GM19043 (cell line): ENCODE data around the gene UBAP2.
"Not testable (repeated sequence)": the region's sequence is repeated elsewhere in the genome, so short reads cannot be mapped to it uniquely, and the experiment has no call there.

Experiments used
- ATAC-seq: cut with Tn5 transposase; IDR thresholded peaks from one replicate; pipeline ENCODE4 v1.9.1; 2021; ENCODE audit warnings: low read depth; ENCODE audit not compliant: unreplicated experiment

The UBAP2 gene

DNA sequence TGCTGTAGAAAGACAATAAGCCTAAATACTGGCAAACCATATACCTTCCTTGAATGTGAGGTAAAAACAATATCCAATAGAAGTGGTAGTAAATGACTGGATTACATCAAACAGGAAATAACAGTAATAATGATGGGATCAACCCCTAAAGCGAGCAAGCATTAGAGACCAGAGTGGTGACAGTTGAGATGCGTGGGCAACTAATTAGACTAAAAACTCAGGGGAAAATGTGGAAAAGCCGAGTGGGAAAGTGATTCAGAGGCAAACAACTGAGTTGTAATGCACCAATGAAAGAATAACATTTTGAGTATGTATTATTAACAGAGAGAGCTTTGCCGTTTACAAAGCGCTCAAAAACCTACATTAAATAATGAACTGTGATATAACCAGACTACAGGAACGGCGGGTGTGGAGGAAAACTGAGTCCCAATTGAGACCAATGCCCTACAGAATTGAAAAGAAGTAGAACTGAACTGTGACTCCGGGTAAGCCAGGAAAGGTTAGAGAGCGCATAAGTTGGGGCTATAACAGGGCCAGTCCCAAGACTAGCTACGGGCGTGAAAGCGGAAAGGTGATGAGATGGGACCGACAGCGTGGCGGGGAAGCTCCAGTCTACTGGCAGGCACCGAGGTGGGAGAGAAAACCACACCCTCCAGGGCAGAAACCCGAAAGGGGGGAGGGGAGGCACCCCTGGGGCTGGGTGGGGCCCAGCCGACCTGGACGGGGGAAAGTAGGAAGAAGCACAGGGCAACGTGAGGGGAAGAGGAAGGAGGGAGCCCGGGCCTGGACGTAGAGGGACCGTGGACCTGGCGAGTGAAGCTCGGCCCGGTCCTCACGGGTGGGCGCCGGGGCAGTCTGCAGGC, 592 bp downstream of the UBAP2 start:
- peak; percentile 28 for ATAC-seq

DNA sequence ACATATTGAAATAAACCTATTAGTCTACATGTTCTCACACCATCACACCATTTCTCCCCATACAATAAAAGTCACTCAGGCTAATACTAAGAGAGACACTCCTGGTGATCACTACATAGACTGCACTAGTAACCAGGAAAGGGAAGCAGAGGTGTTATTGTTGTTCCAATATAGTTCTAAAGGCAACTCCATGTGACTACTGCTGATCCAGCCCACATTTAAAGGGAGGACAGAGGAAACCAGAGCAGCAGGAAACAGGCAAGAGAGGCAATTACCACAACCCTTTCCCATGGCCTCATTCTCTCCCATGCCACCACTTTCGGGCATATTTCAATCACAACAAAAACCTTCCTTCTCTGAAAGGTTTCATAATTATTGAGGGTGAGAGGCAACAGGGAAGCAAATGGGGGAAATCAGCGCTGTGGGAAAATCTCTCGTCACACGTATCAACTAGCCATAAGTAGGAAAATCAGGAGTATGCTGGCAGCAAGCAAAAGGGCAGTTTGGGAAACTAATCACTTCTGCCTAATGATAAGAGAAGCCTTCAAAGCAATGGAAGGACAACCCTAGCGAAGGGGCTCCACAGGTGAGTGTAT, 1.8 kb downstream of the UBAP2 start:
- no peak for ATAC-seq

DNA sequence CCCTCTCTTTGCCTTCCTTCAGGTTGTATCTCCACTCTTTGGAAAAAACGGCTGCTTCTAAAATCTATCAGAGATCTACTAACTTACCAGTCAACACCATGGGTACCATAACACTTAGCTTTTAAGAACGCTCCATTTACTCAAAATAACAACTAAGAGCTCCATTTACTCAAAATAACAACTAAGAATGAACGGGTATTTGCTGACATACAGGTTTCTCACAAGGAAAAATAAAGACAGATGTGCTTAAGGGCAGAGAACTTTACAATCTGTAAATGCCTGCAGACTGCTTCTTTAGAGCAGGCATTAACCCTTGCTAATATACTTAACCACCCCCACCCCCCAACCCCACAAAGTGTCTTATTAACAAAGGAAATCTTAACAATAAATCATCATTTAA, 2.8 kb downstream of the UBAP2 start:
- no peak for ATAC-seq

DNA sequence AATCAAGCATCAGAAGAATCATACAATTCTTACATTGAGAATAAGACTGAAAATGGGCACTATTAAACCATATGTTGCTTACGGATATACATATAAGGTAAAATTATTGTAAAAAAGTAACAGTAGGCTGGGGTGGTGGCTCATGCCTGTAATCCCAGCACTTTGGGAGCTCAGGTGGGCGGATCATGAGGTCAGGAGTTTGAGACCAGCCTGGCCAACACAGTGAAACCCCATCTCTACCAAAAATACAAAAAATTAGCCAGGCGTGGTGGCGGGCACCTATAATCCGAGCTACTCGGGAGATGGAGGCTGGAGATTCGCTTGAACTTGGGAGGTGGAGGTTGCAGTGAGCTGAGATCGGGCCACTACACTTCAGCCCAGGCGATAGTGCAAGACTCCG, 6.6 kb downstream of the UBAP2 start:
- not testable (repeated sequence) for ATAC-seq

DNA sequence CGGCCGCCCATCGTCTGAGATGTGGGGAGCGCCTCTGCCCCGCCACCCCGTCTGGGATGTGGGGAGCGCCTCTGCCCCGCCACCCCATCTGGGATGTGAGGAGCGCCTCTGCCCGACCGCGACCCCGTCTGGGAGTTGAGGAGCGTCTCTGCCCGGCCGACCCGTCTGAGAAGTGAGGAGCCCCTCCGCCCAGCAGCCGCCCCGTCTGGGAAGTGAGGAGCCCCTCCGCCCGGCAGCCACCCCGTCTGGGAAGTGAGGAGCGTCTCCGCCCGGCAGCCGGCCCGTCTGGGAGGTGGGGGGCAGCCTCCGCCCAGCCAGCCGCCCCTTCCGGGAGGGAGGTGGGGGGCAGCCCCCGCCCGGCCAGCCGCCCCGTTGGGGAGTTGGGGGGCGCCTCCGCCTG, 9.8 kb downstream of the UBAP2 start:
- ATAC-seq: not testable (repeated sequence)

DNA sequence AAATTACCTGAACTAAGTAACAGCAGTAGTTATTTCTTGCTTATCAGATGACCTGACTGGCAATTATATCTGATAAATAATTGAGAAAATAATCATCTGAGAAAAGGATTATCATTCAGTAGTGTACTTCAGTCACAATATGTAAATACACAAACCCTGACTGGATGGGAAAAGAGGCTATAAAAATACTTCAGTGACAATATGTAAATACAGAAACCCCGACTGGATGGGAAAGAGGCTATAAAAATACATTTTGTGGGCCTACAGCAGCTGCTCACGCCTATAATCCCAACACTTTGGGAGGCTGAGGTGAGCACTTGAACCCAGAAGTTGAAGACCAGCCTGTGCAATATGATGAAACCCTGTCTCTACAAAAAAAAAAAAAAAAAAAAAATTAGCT, 11.1 kb downstream of the UBAP2 start:
- no peak for ATAC-seq

DNA sequence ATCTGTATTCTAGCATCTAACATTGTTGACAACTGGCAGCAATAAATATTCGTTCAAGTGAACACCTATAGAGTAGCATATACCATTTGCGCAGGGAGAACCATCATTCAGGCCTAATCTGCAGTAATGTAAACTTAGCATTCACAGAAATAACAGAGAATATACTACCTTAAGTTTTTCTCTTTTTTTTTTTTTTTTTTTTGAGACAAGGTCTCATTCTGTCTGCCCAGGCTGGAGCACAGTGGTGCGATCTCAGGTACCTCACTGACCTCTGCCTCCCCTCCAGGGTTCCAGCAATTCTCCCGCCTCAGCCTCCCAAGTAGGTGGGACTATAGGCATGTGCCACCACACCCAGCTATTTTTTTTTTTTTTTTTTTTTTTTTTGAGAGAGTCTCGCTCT, 12.1 kb downstream of the UBAP2 start:
- ATAC-seq: no peak

DNA sequence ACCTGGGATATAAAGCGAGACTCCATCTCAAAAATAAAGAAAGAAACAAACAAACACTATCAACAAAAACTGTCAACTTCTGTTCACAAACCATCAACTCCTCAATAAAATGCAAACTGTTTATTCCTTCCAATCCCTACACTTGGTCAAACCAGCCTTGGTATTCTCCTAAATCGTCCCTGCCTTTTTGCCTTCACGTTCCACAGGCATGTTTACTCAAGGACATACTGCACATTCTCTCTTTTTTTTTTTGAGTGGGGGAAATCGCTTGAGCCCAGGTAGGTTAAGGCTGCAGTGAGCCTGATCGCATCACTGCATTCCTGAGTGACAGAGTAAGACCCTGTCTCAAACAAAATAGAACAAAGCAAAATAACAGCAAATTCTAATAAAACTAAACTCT, 13.0 kb downstream of the UBAP2 start:
- no peak for ATAC-seq

DNA sequence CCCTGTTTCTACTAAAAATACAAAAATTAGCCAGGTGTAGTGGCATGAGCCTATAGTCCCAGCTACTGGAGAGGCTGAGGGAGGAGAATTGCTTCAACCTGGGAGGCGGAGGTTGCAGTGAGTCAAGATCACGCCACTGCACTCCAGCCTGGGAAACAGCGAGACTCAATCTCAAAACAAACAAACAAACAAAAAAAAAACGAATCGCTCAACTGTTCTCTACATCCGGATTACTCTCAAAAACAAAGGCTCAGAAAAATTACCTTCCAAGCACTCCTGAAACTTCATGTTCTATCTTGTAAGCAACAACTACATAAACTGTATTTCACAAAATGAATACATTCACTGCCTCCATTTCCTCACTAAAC, 14.0 kb downstream of the UBAP2 start:
- ATAC-seq: no peak

DNA sequence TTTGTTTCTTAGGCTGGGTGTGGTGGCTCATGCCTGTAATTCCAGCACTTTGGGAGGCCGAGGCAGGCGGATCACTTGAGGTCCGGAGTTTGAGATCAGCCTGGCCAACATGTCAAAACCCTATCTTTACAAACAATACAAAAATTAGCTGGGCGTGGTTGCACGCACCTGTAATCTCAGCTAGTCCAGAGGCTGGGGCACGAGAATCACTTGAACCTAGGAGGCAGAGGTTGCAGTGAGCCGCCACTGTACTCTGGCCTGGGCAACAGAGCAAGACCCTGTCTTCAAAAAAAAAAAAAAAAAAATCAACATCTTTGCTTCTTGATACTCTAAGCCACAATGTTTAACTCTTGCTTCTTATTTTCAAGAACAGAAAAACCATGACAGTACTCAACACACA, 16.1 kb downstream of the UBAP2 start:
- no peak for ATAC-seq

DNA sequence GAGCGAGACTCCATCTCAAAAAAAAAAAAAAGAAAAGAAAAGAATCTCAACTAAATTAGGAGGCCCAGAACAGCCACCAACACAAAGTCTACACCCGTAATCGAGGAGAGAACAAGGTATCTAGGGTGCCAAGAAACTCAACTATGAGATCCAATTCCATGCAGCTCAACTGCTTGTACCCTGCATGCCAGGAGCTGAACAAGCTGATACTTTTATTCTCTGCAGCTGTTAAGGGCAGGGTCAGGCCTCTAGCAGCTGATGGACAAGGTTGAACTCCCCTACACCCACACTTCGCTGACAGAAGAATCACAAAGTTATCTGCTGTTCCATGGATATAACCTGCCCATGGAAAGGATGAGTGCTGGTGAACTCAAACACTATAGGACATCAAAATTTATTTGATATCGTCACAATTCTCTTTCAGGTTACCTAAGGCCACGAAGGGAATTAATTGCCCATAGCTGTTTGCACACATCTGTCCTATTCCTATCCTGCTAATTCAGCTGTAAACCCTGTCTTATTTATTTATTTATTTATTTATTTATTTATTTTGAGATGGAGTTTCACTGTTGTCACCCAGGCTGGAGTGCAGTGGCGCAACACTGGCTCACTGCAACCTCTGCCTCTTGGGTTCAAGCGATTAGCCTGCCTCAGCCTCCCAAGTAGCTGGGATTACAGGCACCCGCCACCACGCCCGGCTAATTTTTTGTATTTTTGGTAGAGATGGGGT, 20.7 kb downstream of the UBAP2 start:
- ATAC-seq: no peak

DNA sequence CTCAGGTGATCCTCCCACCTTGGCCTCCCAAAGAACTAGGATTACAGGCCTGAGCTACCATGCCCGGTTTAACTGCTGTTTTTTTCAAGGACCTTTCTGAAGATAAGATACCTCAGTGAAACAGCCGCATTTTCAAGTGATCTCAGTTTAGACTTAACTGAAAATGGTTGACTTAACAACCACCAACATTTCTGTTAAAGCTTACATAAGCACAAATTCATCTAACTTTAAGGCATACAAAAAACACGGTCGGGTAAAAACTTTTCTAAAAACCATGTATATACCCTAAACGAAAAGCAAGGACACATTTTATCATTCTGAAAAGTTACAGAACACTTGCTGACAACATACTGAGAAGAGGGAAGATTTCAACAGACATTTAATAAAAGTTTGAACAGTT, 22.9 kb downstream of the UBAP2 start:
- no peak for ATAC-seq

DNA sequence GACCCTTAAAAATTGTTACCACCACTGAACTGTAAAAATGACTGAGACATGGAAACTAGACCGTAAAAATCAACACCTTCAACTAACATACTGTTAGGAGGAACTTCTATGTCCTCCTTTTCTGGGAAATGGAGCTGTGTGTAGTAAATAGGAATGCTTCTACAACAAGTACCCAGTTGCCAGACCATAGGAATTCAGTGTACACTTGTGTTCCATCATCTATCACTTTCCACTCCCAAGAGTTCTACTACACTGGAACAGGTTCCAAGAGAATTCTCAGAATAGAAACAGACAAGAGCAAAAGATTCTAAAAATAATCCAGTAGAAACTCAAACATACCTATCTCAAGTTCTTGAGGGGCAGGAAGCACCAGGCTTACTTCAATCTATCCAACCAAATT, 23.6 kb downstream of the UBAP2 start:
- ATAC-seq: no peak

DNA sequence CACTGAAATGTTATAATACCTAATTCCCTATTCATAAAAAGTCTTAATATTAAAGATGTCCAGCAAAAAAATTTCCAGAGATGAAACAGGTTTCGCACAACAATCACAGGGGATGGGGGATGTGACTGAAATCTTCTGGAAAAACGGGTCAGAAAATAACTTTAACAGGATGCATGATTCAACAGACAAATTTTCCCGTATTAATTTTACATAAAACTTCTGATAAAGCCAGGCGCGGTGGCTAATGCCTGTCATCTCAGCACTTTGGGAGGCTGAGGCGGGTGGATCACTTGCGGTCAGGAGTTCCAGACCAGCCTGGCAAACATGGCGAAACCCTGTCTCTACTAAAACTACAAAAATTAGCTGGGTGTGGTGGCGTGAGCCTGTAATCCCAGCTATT, 24.2 kb downstream of the UBAP2 start:
- ATAC-seq: not testable (repeated sequence)

DNA sequence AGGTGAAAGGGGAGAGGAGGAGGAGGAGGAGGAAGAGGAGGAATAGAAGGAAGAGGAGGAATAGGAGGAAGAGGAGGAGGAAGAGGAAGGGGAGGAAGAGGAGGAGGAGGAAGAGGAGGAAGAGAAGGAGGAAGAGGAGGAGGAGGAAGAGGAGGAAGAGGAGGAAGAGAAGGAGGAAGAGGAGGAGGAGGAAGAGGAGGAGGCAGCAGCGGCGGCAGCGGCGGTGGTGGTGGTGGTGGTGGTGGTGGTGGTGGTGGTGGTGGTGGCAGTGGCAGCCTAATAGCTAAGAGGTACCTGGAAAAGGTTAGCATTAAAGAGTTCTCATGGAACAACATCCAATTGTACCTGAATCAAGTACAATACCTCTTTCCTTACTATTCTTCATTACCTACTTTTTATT, 32.5 kb downstream of the UBAP2 start:
- ATAC-seq: no peak

DNA sequence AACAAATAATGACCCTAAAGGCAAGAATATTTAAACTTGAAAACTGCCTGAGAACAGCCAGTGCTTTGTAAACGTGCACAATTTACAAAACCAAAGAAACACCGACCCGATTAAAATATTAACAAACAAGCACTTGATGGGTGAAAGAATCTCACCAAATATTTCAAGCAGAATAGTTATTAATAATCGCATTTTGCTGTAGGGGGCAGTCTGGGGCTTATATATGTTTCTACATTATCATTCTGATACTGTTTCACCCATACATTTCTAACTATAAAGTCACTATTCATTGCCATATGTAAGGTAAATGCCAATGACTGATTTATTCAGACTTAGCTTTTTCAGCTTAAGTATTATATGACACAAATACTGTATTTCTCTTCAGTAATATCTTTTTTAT, 37.7 kb downstream of the UBAP2 start:
- no peak for ATAC-seq

DNA sequence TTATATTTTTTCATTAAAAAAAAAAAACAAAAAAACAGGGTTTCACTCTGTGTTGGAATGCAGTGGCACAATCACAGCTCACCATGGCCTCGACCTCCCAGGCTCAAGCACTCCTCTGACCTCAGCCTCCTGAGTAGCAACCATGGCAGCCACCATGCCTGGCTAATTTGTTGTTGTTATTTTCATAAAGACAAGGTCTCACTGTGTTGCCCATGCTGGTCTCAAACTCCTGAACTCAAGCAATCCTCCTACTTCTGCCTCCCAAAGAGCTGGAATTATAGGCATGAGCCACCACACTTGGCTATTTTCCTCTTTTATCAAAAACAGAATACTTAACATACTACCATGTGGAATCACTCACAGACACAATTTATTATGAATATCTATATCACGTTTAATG, 46.7 kb downstream of the UBAP2 start:
- ATAC-seq: no peak

DNA sequence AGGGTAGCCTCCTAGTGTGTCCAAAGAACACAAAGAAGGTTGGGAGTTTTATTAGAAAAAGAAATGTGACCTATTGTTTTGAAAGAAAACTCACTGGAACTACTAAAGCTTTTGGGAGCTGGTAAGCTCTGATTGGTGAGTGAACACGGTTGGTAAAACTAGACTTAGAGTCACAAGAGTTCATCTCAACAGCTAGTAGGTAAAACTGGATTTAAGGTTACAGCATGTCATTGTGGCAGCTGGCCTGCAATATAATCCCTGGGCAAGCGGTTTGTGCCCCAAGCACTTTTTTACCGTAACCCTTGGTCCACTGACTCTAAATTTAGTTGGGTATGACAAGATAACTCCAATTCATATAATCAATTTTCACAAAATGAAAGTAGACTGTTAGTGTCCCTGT, 47.4 kb downstream of the UBAP2 start:
- no peak for ATAC-seq

DNA sequence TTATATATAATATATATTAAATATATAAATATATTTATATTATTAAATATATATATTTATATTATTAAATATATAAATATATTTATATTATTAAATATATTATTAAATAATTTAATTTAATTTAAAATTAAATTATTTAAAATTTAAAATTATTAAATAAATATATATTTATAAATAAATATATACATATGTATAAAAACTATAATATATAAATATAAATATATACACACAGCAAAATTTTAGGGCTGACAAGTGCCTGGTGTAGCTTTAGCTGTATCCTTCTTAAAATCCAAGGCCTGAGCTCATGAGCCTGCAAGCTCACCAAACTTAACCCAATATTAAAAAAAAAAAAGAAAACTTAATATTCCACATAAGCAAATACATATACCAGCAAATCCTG, 53.2 kb downstream of the UBAP2 start:
- ATAC-seq: no peak

DNA sequence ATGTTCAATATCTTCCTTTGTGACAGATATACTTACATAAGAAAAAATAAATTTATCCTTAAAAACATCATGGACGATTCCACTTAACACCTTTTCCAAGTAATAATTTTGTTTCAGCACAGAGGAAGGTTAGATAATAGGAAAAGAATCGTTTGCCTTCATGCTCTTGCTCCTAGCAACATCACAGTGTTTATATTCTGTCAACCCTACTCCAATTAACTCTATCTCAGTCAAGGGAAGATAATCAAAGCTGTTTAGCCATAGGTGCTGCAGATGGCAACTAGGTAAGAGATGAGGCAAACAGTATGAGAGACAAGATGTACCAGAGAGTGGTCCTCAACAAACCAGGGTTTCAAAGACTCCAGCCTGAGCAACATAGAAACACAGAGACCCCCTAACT, 55.6 kb downstream of the UBAP2 start:
- ATAC-seq: no peak

DNA sequence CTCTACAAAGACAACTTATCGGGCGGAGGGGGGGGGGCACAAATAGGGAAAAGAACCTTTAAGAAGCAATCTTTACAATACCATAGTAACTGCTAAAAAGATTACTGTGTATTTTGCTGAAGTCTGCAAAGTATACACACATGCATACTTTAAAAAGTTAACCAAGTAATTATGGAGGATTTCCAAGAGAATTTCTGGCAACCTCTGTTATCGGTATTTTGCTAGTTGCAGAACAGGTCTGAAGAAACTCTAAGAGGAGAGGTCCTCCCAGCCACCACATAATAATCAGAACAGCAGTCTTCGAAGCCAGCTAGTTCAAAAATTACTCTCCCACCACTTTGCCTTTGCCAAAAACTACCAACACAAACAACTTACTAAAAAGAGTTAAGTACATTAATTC, 56.1 kb downstream of the UBAP2 start:
- ATAC-seq: no peak
